HG03432 (cell line): ENCODE measurements around the gene DDN.
A peak's percentile ranks its signal among the peaks of the same experiment; 100 is the strongest.

Source experiments
- ATAC-seq: cut with Tn5 transposase; IDR thresholded peaks from one replicate; pipeline ENCODE4 v1.9.1; 2021; ENCODE audit warnings: mild to moderate bottlenecking, moderate library complexity; ENCODE audit not compliant: unreplicated experiment

DDN gene

DNA sequence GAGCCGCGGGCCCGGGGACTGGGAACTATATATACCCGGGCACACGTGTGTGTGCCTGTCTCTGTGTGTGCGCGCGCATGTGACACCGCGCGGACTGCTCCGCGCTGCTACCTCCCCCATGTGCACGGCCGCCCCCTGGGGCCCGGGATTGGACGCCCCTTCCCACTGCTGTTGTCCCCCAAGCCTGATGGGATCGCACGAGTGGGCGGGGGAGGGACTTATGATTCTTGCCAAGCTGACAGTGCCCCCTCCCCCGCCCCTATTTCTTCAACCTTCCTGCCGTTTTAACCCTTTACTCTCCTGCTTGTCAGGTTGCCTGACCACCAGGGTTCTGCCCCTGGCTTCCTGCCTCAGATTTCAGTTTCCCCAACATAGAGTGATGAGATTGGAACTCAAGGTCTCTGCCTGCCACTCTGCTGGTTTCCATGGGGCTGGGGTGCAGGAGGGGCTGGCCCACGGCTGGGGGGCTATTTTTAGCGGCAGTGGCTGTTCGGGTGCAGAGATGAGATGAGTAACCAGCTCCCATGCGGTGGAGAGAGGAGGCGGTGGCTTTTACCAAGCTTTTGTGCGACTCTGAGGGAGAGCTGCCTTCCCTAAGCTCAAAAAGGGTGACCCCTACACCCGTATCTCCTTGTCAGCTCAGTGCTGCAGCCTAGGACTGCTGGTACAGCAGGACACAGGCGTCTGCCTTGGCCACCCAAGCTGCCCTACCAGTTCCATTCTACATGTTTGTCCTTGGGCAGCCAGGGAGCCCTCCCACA is at the start of gene DDN:
Gene DDN (minus strand): TSS at position 5 of the 761 bp plus-strand sequence. CDS start 88 bp downstream, outside the sequence.
- peak; percentile 45 for ATAC-seq

DNA sequence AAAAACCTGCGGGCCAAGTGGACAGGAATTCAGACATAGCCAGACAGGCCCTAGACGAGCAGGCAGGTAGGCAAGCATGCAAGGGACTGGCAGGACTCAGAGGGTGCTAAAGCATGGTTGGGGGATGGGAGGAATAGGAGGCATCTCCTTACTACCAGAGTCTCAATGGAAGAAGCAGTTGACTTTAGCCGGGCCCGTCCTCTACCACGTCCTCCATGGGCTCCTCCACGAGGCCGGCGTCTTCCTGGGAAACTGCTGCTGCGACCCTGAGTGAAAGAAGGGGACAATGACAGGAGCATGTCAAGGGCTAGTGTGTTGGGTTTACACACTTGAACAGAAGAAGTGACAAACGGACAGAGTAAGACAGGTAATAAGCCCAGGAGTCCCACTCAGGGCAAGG is 49.8 kb upstream of the DDN start:
- ATAC-seq = no peak

DNA sequence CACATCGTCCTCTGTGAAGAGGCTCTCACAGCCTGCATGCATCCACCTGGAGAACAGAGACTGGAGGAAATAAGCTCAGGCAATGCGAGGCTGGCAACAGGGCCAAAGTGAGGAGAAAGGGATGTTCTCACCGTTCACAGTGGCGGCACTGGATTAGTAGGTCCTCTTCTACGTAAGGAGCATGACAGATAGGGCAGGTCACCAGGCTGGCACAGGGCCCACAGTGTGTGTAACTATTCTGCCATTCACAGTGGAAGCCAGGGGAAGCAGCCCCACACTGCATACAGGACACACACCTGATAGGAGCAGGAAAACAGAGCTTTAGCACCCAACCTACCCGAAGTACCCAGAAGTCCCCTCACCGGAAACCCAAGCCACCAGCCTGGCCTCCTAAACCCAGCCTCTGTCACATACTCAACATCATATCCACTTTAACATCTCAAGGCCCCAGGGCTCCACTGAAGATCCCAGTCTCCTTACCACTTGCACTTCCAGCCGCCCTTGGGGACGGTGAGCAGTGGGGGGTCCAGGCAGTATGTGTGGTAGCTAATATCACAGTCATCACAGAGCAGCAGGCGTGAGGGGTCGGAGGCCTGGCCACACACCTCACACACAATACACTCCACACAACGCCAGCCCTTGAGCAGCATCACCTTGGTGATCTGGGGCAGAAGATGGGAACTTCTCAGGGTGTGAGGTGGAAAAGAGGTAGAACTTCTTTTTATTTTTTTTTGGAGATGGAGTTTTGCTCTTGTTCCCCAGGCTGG is 47.1 kb upstream of the DDN start:
- no peak for ATAC-seq

DNA sequence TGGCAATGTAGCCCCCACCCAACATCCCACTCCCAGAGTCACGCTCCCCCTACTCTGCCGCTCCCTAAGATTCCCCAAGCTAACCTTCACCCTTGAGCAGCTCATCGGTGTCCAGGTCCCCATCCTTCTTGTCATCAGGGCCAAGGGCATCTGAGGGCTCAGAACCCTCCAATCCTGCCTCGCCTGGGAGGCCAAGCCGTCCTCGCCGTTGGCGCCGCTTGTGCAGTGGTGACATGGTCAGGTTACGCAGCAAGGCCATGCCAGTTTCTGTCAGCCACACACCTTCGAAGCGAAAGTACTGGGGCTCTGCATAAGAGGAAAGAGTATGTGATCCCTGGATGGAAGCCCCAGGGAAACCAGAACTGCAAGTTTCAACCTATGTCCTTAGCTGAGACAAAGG is 45.5 kb upstream of the DDN start:
- ATAC-seq = no peak

DNA sequence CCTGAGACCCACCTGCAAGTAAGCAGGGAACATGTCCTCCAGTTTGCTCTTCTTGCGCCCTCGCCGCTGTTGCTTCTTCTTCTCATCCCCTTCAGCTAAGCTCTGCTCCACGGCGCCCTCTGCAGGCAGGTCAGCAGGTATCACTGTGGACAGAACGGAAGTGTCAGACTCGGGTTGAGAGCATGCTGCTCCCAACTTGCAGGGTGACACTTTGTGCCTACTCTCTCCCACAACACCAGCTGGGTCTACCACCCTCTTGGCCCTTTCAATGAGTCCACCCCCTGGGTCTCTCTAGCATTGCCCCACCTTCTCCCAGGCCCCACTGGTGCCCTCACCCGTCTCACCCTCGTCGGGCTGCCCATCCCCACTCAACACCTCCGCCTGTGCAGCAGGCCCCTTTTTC is 44.7 kb upstream of the DDN start:
- no peak for ATAC-seq

DNA sequence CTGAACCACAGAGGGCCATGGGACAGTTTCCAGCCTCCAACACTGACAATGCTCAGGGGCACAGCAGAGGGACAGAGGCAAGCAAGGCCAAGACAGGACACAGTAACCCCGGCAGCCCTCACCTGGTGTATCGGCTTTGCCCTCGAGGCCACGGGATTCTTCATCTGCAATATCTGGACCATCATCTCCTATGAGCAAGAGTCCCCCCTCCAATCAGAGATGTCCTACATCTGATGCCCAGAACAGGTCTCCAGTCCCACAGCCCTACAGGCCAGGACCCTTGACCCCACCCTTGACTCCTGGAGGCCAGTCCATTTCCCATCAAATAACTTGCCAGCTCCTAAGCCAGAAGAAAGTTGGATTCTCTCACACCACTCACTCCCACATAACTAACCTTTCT is 44.1 kb upstream of the DDN start:
- no peak for ATAC-seq

DNA sequence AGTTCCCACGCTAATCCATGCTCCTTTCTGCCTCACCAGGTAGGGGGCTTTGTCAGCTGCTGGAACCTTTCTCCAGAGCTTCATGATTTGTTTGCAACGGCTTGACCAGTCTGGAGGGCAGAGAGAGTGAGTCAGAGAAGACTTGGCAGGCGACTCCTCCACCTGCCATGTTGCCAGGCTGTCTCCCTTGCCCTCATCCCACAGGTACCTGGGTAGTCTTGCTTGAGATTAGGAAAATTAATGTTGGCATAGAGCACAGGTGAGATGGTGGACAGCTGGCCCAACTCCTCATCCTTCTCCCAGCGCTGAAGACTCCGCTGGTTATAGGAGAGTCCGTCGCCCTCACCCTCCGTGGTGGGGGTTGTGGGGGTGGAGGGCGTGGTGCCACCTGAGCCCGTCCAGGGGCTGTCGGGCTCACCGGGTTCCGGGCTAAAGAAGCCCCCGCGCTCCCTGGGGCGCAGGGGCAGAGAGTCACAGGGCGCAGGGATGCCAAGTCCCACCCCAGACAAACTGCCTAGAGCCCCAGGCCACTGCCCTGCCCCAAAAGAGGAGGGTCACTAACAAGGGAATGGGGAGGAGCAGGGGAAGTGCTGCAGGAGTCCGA is 42.8 kb upstream of the DDN start:
- no peak for ATAC-seq

DNA sequence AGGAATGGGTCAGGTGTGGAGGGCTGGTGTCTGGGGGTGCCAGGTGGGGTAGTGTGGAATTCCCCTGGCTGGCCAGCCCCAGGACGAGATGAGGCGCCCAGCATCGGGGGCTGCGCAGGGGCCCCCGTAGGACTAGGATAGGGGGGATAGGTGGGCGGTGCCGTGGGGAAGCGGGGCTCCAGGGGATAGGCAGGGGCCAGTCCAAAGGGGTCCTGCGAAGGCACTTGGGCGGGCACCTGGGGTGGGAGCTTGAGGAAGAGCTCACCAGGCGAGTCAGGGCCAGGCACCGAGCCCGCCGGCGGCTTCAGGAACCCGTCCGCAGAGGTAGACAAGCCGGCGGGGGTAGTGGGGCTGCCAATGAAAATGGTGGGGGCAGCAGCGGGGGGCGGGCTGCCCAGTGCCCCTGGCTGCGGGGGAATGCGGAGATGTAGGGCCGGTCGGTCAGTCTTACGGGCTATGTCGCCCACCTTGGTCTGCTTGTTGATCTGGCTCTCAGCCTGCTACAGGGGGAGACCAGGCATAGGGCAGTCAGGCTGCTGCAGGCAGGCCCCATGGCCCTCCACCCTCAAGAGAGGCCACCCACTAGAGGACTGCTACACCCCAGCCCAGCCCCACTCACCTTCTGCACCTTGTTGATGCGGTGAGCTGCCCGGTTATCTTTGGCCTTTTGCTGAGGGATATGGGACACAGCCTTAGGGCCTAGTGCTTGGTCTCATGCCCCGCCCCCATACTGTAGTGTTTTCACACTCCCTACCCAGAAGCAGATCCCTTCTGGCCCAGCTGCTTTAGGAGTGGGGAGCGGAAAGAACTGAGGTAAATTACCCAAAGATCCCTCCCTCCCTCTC is 42.1 kb upstream of the DDN start:
- no peak for ATAC-seq

DNA sequence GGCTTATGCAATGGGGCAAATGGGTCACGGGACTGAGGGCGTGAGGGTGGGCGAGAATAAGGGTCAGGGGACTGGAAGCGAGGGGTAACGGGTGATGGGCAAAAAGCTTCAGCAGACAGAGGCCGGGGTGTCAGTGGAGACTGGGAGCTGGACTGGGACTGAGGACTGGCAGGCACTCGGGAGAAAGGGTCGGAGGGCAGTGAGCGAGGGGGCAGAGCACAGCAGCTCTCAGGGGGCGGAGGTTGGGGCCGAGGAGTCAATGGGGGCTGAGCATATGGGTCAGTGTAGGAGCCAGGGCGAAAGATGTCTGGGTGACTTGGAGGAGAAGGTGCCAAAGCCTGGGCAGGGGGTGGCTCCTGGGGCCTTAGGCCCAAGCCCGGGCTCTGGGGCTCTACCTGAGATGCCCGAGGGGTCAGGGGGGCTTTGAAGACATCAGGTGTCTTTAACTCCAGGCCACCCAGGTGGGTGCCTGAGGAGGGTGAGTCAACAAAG is 41.2 kb upstream of the DDN start:
- no peak for ATAC-seq

DNA sequence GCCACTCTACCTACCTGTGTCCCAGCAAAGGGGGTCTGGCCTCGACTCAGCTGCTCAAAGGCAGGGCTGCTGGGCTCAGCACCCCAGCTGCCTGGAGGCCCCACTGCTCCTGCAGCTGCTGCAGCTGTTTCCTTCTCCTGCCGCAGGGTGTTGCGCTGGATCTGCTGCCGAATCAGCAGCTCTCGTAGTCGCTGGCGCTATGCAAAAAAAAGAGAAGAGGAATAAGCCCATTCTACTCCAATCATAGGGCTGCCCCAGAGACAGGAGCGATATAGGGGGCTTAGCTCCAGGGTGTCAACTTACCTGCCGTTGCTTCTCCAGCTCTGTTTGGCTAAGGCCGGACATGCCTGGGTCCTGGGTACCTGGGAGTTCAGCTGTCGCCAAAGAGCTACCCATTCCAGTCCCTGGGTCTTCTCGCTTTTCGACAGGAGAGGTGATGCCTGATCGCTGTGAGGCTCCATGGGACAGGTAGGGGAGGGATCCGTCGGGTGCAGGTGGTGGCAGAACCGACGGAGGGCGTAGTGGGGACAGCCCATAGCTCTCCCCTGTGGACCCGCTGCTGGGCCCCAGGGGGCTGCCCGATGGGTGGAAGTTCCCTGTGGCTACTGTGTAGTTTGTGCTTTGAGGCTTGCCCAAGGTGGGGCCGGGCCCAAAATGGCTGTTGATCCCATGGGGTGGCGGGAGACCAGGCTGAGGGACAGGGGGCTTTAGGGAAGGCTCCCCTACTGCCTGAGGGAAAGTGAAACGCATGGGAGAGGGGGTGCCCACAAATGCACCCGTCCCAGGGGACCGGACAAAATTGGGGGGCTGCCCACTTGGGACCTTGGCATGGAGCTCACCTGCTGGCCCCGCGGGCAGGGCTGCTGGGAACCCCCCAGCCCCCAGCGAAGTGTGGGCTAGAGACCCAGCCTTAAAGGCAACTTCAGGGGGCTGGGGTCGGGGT is 40.5 kb upstream of the DDN start:
- no peak for ATAC-seq

DNA sequence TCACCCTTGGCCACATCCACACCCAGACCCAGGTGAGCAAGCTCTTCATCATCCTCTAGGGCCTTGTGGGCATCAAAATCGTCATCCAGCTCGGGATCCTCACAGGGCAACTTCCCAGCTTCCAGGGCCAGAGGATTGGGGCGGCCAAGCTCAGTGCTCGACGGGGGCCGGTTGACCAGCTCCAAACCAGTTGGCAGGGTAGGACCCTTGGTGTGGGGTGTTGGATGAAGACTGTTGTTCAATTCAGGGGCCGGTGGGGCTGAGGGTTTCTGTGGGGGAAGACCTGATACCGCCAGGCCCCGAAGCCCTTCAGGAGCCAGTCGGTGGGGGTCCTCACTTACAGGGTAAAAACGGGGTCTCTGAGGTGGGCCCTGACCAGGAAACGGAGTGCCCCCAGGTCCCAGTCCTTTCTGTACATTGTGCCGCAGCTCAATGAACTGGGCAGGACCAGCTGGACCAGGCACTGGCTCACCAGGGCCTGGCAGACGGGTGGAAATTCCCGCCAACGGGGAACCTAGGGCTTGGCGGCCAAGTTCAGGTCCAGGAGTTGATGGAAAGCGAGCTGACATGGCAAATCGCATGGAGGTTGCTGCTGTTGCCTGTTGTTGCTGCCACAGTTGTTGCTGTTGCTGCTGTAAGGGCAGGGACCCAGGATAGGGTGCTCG is 39.2 kb upstream of the DDN start:
- no peak for ATAC-seq

DNA sequence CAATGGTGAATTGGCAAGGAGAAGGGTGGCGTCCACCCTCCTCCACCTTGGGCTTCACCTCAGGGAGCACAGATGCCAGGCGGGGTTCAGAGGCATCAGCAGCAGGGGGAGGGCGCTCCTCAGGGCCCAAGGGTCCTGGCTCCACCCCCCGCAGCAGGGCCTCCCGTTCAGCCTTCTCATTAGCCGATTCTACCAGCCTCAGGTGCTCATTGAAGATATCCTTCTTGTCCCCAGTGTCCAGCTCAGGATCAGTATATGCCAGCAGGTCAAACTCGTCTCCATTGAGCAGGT is 38.7 kb upstream of the DDN start:
- ATAC-seq = no peak

DNA sequence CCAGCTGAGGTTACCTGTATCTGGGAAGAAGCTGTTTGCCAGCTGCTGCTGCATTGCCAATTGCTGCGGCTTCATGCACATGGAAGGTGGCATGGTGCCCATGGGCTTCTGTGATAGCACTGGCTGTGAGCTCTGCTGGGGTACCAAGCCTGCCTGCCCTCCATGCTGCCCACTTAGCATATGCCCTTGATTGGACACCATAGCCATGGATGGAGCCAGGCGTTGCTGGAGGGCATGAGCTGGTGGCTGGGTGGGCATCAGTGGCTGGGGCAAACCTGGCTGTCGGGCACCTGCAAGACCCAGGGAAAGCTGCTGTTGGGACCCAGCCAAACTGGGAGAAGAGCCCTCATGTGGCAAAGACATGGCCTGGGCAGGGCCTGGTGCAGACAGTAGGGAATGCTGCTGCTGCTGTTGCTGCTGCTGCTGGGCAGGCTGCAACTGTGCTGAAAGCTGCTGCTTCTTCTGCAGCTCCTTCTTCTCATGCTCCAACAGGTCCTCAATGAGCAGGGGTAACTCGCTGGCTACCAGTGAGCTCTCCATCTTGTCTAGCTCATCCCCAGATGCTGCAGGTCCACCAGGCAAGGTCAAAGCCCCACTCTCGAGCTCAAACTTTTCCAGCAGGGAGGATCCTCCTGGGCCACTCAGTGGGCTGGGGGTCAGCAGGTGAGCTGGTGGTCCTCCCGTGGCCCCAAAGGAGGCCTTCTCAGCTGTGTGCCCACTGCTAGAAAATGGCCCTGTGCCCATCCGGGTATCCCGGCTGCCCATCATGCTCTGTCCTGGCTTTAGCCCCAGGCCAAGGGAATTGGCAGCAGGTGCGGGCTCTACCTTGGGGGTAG is 38.2 kb upstream of the DDN start:
- ATAC-seq = no peak

DNA sequence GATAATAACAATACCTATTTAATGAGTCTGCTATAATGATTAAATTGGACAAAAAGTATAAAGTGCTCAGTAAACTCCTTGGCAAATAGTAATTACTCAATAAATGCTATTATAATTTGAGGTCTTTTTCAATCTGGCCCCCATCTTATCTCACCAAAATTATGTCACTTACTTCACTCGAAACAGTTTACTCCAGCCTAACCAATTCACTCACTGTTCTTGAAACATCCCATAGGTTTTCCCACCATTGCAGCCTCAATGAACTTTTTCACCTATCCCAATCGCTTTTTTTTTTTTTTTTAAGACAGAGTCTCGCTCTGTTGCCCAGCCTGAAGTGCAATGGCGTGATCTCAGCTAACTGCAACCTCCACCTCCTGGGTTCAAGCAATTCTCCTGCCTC is 36.9 kb upstream of the DDN start:
- no peak for ATAC-seq

DNA sequence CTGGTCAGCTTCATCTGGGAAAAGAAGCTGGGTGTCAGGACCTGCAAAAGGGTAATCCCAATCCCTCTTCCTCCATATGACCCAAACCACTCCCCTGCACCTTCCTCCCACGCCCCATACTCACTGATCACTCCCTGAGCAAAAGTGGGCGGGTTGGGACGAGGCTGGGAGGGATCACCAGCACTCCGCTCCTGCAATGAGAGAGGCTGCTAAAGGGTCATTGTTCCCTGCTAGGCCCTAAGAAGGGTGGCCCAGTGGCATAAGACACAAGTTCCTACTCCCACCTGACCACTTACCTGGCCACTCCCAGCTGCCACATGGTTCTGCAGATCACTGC is 35.1 kb upstream of the DDN start:
- ATAC-seq = no peak

DNA sequence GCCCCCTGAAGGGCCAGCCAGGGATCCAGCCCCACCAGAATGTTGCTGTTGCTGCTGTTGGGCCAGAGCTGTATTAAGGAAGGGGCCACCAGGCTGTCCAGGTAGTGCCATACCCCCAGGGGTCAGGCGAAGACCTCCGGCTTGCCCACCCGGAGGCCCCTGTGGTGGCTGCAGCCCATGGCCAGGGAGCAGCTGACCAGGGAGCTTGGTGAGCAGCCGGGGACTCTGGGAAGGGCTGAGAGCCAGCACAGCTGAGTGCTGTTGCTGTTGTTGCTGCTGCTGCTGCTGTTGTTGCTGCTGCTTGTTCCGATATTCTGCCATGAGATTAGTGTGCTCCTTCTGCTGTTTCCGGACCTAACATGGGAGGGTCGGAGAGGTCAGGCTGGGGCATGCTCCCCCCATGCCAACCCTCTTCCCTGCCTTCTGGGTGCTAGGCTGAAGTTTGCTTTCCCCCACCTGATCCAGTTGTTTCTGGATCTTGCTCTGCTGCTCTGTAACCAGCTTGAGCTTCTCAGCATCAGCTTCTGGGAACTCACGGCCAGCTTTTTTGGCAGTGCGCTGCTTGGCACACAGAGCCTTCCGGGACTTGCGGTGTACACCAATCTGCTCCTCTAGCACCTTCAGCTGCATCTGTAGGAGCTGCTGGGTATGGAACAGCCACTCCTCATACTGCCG is 34.6 kb upstream of the DDN start:
- no peak for ATAC-seq

DNA sequence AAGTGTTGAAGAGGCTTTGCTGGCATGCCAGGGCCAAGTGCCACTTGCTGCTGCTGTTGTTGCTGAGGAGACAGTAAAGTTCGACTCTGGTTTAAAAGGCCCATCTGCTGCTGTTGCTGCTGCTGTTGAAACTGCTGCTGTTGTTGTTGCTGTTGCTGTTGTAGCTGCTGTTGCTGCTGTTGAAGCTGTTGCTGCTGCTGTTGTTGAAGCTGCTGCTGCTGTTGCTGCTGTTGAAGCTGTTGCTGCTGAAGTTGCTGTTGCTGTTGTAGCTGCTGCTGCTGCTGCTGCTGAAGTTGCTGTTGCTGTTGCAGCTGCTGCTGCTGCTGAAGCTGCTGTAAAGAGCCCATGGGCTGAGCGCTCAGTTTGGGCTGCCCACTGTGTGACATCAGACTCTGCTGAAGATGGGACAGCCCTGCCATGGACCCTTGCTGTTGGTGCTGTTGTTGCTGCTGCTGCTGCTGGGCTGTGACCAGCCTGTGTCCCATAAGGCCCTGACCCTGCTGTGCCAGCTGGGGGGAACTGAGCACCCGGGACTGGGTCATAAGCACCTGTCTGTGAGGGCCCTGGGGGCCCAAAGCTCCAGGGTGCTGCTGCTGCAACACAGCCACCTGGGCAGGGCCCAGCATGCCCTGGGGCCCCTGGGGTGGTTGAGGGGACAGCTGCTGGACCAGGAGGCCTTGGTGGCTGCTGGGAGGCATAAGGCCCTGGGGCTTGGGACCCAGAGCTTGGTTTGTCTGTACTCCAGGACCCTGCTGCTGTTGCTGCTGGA is 33.7 kb upstream of the DDN start:
- no peak for ATAC-seq

DNA sequence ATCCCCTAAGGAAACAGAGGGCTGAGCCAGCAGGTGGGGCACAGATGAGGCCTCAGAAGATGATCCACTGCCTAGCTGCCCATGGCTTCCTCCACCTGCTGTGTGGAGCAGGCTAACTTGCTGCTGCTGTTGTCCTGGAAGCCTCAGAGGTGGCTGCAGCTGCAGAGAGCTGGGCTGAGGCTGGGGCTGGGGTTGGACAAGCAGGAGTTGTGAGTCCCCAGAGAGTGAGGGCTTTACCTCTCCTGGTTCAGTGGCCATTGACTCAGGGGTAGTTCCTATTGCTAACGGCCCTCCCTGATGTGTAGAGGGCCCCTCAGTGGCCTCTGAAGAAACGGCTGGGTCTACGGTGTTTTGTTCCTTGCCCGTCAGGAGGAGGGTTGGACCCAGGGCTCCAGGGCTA is 33.1 kb upstream of the DDN start:
- ATAC-seq = no peak
